Thymus (tissue), 11 donors: ENCODE data around the gene PRMT6. TPM values are rescaled to one million over a fixed set of nuclear protein-coding genes. Genes with fewer than 3 reads are reported as not detected.
"Not testable (repeated sequence)": the region's sequence is repeated elsewhere in the genome, so short reads cannot be mapped to it uniquely, and the experiment has no call there.

Source experiments
- DNase-seq, 9 donors: peaks; one replicate each; pipeline ENCODE4 v3.0.0-alpha.2; 2013; ENCODE audit warnings: low spot score in 9 of 9, low read depth in 6 of 9, missing footprints in 1 of 9
- H3K27ac ChIP-seq, 2 donors: one replicate each; pipeline ENCODE4 v1.5.1; 2013; ENCODE audit warnings: control low read depth in 1 of 2, low read depth in 1 of 2, low read length in 1 of 2, mild to moderate bottlenecking in 1 of 2, moderate library complexity in 1 of 2
- H3K27me3 ChIP-seq, 2 donors: one replicate each; pipeline ENCODE4 v1.5.1; 2013; ENCODE audit warnings: low read length in 1 of 2; ENCODE audit not compliant: control insufficient read depth in 2 of 2, insufficient read depth in 1 of 2
- H3K36me3 ChIP-seq, 2 donors: one replicate each; pipeline ENCODE4 v1.5.1; 2013; ENCODE audit warnings: low read length in 1 of 2, mild to moderate bottlenecking in 1 of 2, moderate library complexity in 1 of 2; ENCODE audit not compliant: control insufficient read depth in 2 of 2, insufficient read depth in 2 of 2
- H3K4me1 ChIP-seq, 2 donors: one replicate each; pipeline ENCODE4 v1.5.1; 2013; ENCODE audit warnings: low read length in 2 of 2; ENCODE audit not compliant: control insufficient read depth in 2 of 2, insufficient read depth in 2 of 2
- H3K4me3 ChIP-seq, 2 donors: one replicate each; pipeline ENCODE4 v1.5.1; 2013; ENCODE audit warnings: low read length in 2 of 2, control low read depth in 1 of 2, mild to moderate bottlenecking in 1 of 2
- H3K9me3 ChIP-seq, 2 donors: one replicate each; pipeline ENCODE4 v1.5.1; 2013; ENCODE audit warnings: low read length in 1 of 2, mild to moderate bottlenecking in 1 of 2; ENCODE audit not compliant: control insufficient read depth in 2 of 2, insufficient read depth in 1 of 2
- WGBS: extraction: QIAGEN DNeasy Blood & Tissue Kit; methylation state at CpG from one replicate; pipeline ENCODE4 v1.1.7; 2013; 5-methylcytosine and 5-hydroxymethylcytosine counted together
- polyA plus RNA-seq: library from polyadenylated mRNA; stranded (reverse); fragments of 200-250 nt; gene quantifications from one replicate; pipeline ENCODE4 v1.2.3, GENCODE V29; 2013
- total RNA-seq: library from RNA; stranded (reverse); fragments of 120-200 nt; gene quantifications from one replicate; pipeline ENCODE4 v1.2.4, GENCODE V29; 2013
- donor health status: healthy.

The PRMT6 gene
- total and polyA plus RNA-seq, 2 donors: 19.1 to 24.4 TPM

DNA sequence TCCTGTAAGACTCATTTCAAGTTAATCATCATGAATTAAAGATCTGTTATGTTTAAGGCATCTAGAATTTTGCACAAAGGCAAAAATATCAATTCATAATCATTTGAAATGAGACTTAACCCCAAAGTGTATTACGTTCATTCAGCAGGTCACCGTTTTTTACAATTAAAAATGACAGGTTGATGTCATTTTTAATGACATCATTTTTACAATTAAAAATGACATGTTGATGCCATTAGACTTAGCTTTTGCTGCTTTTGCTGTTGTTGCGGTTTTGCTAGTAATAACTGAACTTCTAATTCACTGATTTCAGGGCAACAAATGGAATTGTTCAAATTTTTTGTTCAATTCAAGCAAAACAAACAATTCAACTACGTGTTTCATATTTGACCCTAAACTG, 17.0 kb downstream of the PRMT6 start:
- H3K9me3 ChIP-seq: no peaks in the 10 kb centered on the region
- WGBS: 94% methylated on average over 4 of the region's 4 CpGs
- H3K4me3 ChIP-seq: no peak overlapping the region
- no peak overlapping the region for H3K27ac ChIP-seq
- no peaks in the 10 kb centered on the region for H3K27me3 ChIP-seq
- no peak for DNase-seq
- no peaks in the 10 kb centered on the region for H3K4me1 ChIP-seq
- no peaks in the 10 kb centered on the region for H3K36me3 ChIP-seq

GRCh38 chr1:107076841-107077240, 20.4 kb downstream of the PRMT6 start:
- no peaks in the 10 kb centered on the region for H3K4me1 ChIP-seq
- no peaks in the 10 kb centered on the region for H3K27me3 ChIP-seq
- H3K27ac ChIP-seq: no peak overlapping the region
- WGBS: 87% methylated on average over 5 of the region's 5 CpGs
- no peak overlapping the region for H3K4me3 ChIP-seq
- no peak for DNase-seq
- H3K36me3 ChIP-seq: no peaks in the 10 kb centered on the region
- no peaks in the 10 kb centered on the region for H3K9me3 ChIP-seq

DNA sequence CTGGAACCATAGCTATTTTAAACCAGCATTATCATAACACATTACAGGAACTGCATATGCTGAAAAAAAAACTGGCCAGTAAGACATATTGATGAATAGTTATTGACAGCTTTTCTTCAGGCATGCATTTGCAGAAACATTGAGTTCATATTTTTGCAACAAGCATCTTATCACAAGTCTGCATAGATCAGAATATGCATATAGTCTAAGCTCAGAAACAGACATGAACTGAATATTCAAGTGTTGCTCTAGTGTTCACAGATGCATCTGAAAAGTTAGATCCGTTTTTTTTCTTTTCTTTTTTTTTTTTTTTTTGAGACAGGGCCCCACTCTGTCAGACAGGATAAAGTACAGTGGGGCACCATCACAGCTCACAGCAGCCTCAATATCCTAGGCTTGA, 22.8 kb downstream of the PRMT6 start:
- no peaks in the 10 kb centered on the region for H3K4me1 ChIP-seq
- H3K4me3 ChIP-seq: no peak overlapping the region
- WGBS: 64% methylated on average over 1 of the region's 1 CpG
- no peak overlapping the region for H3K27ac ChIP-seq
- no peaks in the 10 kb centered on the region for H3K36me3 ChIP-seq
- H3K9me3 ChIP-seq: no peaks in the 10 kb centered on the region
- H3K27me3 ChIP-seq: no peaks in the 10 kb centered on the region
- no peak for DNase-seq

DNA sequence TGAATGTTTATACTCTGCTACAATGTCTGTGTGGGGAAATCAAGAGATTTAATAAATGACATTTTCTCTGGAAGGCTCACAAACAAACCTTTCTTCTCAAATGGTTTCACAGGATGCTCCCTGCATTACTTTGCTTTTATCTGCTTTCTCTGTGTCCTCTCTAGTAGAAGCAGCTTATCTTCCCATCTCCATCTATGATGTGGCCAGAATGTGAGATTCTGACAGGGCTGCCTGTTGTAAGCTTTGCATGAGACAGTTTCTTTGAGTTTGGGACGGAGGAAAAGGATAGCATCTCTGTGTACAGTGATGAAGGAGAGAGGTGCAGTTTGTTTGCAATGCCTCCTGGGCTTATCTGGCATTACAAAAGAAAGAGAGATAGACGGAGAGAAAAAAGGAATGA, 24.6 kb downstream of the PRMT6 start:
- H3K4me3 ChIP-seq: no peak overlapping the region
- 60% methylated on average over 2 of the region's 2 CpGs for WGBS
- no peaks in the 10 kb centered on the region for H3K4me1 ChIP-seq

DNA sequence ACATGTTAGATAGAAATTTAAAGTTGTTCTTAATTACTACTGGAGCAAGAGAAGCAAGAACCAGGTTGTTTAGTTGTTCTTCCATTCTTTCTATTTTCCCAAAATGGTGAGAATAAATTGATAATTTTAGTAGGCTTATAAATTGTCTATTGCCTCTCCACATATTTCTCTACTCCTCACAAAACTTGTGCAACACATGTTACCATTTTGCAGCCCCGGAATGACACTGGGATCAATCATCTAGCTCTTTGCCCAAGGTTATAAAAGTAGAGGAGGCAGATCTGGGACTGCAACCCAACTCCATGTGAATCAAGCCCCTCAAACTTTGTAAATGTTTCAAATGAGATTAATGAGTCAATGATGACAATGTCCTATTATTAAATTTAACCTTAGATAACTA, 34.9 kb downstream of the PRMT6 start:
- no peak overlapping the region for H3K4me3 ChIP-seq
- no peaks in the 10 kb centered on the region for H3K27me3 ChIP-seq
- 96% methylated on average over 1 of the region's 1 CpG for WGBS
- no peak overlapping the region for H3K27ac ChIP-seq
- H3K9me3 ChIP-seq: no peaks in the 10 kb centered on the region
- H3K36me3 ChIP-seq: no peaks in the 10 kb centered on the region
- no peak for DNase-seq
- H3K4me1 ChIP-seq: no peaks in the 10 kb centered on the region

More for the DNA sequence above, 24.6 kb downstream of the PRMT6 start:
- Histone ChIP-seq H3K27me3 (no peaks in the 10 kb centered on the region), H3K36me3 (no peaks in the 10 kb centered on the region), H3K9me3 (no peaks in the 10 kb centered on the region), H3K27ac (no peak overlapping the region)
- no peak for DNase-seq

- WGBS: 92% methylated on average over 1 of the region's 1 CpG
- not testable (repeated sequence) for H3K4me3 ChIP-seq, DNase-seq, H3K36me3 ChIP-seq, H3K27me3 ChIP-seq, H3K4me1 ChIP-seq, H3K27ac ChIP-seq, H3K9me3 ChIP-seq
These were observed 36.9 kb downstream of the PRMT6 start for GRCh38 chr1:107093395-107093794.

- Histone ChIP-seq H3K4me1 (no peaks in the 10 kb centered on the region), H3K9me3 (no peaks in the 10 kb centered on the region), H3K27me3 (no peaks in the 10 kb centered on the region), H3K4me3 (no peak overlapping the region), H3K27ac (no peak overlapping the region), H3K36me3 (no peaks in the 10 kb centered on the region)
- no peak for DNase-seq
These were observed 39.2 kb downstream of the PRMT6 start for GRCh38 chr1:107095647-107096046.

DNA sequence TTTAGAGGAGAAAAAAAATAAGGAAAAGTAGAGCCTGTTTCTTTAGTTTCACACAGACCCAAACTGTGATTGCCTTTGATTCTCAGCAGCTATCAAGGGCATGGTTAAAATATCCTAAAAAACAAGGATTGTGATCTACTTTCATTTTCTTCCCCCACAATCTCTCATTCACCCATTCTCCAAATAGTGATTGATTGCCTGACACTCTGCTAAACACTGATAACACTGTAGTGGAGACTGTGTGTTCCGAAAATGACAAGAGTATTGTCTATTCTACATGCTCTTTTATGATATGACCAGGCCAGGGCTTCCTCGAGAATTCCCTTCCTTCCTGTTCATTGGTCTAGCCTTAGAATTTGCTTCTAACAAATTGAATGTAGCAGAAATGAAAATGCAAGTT, 40.2 kb downstream of the PRMT6 start:
- Histone ChIP-seq H3K4me3 (no peak overlapping the region), H3K9me3 (no peaks in the 10 kb centered on the region), H3K4me1 (no peaks in the 10 kb centered on the region), H3K27ac (no peak overlapping the region), H3K36me3 (no peaks in the 10 kb centered on the region), H3K27me3 (no peaks in the 10 kb centered on the region)
- WGBS: 44% methylated on average over 2 of the region's 2 CpGs
- no peak for DNase-seq

GRCh38 chr1:107098961-107099360, 42.5 kb downstream of the PRMT6 start:
- H3K4me3 ChIP-seq: no peak overlapping the region
- no peaks in the 10 kb centered on the region for H3K36me3 ChIP-seq
- no peaks in the 10 kb centered on the region for H3K4me1 ChIP-seq
- H3K27ac ChIP-seq: no peak overlapping the region
- DNase-seq: no peak
- 93% methylated on average over 3 of the region's 3 CpGs for WGBS
- no peaks in the 10 kb centered on the region for H3K27me3 ChIP-seq
- no peaks in the 10 kb centered on the region for H3K9me3 ChIP-seq

GRCh38 chr1:107100331-107100984, 44.0 kb downstream of the PRMT6 start:
- Histone ChIP-seq H3K27me3 (no peaks in the 10 kb centered on the region), H3K9me3 (no peaks in the 10 kb centered on the region), H3K4me3 (no peak overlapping the region), H3K36me3 (no peaks in the 10 kb centered on the region), H3K4me1 (no peaks in the 10 kb centered on the region), H3K27ac (no peak overlapping the region)
- no peak for DNase-seq
- WGBS: 95% methylated on average over 3 of the region's 3 CpGs
